T-helper 17 cell (primary cell): Measurements from ENCODE around the gene CRELD2. TPM values are rescaled to one million over a fixed set of nuclear protein-coding genes. Genes with fewer than 3 reads are reported as not detected.
A peak's percentile ranks its signal among the peaks of the same experiment; 100 is the strongest.

ENCODE experiments used
- ATAC-seq: fragments of 150-1000 bp; cut with Tn5 transposase; 2 replicates; pipeline ENCODE4 v1.10.0; 2021; ENCODE audit warnings: mild to moderate bottlenecking, moderate library complexity
- DNase-seq, 3 donors: peaks; one replicate each; pipeline versions ENCODE4 v3.0.0 to v3.0.0-alpha.2; 2020 to 2021
- H3K9me3 ChIP-seq: one replicate; pipeline ENCODE4 v1.7.0; 2013; ENCODE audit warnings: low read length, mild to moderate bottlenecking; ENCODE audit not compliant: control insufficient read depth, poor library complexity, severe bottlenecking
- H3K27ac Mint-ChIP-seq: one replicate; pipeline ENCODE4 v1.8.0; 2022; ENCODE audit warnings: mild to moderate bottlenecking, moderate library complexity, mixed read lengths
- H3K27me3 Mint-ChIP-seq: one replicate; pipeline ENCODE4 v1.8.0; 2022; ENCODE audit warnings: mixed read lengths
- H3K36me3 Mint-ChIP-seq: one replicate; pipeline ENCODE4 v1.8.0; 2022; ENCODE audit warnings: low read depth, mixed read lengths
- H3K4me1 Mint-ChIP-seq: one replicate; pipeline ENCODE4 v1.8.0; 2022; ENCODE audit warnings: mild to moderate bottlenecking, mixed read lengths
- H3K4me3 Mint-ChIP-seq: one replicate; pipeline ENCODE4 v1.8.0; 2022; ENCODE audit warnings: mild to moderate bottlenecking, moderate library complexity, mixed read lengths
- total RNA-seq, 4 donors: library from RNA in 2 of 4; stranded (reverse) in 2 of 4; gene quantifications; one replicate each; pipeline ENCODE4 v1.2.3 and lab custom pipeline; 2022 to 2026

The CRELD2 gene
- total RNA-seq, 2 donors from 2014 or later: 28.1 to 36.7 TPM

DNA sequence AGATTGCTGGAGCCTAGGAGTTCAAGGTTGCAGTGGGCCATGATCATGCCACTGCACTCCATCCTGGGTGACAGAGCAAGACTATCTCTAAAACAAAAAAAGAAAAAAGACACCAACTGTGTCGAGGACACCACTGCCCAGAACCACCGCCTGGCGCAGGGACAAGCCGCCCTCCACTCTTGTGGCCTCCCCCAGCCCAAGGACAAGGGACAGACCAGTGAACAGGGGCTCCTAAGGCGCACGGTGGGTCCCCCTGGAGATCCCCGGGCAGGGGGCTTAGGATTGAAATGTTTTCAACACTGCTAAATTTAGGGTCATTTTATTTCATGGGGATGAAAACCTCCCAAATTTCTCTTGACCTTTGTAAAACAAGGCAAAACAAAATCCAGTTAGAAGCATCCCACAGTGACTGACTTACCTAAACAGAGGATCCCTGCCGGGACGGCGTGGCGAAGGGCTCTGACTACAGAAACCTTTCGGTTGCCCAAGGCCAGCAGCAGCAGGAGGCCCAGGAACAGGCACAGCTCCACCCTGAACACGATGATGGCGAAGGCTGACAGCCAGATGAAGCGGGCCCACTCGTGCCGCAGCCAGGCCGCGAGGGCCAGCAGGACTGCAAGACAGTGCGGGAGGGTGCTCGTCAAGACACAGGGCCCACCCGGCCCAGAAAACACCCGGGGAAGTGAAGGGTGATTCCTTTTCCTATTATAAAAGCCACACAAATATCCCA lies 8.8 kb upstream of the CRELD2 start:
- H3K4me3 Mint-ChIP-seq: no peak overlapping the region
- ATAC-seq (no peak), DNase-seq (no peak)
- no peaks in the 10 kb centered on the region for H3K27me3 Mint-ChIP-seq
- peak overlapping the region; percentile 27 for H3K27ac Mint-ChIP-seq
- H3K9me3 ChIP-seq: no peaks in the 10 kb centered on the region
- H3K4me1 Mint-ChIP-seq: peaks cover 8% of the 10 kb centered on the region
- H3K36me3 Mint-ChIP-seq: no peaks in the 10 kb centered on the region

GRCh38 chr22:49910229-49911155 lies 7.9 kb upstream of the CRELD2 start:
- H3K4me3 Mint-ChIP-seq: no peak overlapping the region
- peak overlapping the region; percentile 27 for H3K27ac Mint-ChIP-seq
- H3K27me3 Mint-ChIP-seq: no peaks in the 10 kb centered on the region
- no peaks in the 10 kb centered on the region for H3K9me3 ChIP-seq
- peaks cover 8% of the 10 kb centered on the region for H3K4me1 Mint-ChIP-seq
- H3K36me3 Mint-ChIP-seq: no peaks in the 10 kb centered on the region
- no peak for ATAC-seq
- no peak for DNase-seq

DNA sequence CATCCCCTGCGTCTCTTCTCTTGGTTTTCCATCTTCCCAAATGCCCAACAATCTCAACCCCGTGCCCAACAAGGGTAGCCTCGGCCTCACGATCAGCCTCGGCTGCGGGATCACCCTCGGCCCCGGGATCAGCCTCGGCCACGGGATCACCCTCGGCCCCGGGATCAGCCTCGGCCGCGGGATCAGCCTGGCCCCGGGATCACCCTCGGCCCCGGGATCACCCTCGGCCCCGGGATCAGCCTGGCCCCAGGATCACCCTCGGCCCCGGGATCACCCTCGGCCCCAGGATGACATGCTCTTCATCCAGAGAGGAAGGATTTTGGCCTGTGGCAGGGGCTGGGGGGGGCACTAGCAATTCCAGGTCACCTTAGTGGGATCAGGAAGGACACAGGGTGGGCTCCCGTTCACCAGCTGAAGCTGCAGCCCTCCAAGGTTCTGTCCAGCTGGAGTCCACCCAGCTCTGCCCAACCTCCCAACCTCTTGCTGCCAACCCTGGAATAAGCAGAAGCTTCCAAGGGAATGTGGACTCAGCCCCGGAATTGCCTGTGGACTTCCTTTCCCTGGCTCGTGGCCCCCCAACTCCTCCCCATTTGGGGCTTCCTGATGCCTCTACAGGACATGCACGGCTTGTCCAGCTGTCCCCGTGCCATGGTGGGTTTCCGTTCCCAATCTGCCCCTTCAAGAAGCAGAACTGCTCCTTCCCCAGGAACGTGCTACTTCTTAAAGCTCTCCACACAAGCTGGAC lies 6.4 kb upstream of the CRELD2 start:
- Mint-ChIP-seq H3K27me3 (no peaks in the 10 kb centered on the region), H3K4me1 (peaks cover 11% of the 10 kb centered on the region), H3K27ac (no peak overlapping the region), H3K4me3 (no peak overlapping the region), H3K36me3 (no peaks in the 10 kb centered on the region)
- H3K9me3 ChIP-seq: no peaks in the 10 kb centered on the region
- no peak for DNase-seq
- no peak for ATAC-seq

DNA sequence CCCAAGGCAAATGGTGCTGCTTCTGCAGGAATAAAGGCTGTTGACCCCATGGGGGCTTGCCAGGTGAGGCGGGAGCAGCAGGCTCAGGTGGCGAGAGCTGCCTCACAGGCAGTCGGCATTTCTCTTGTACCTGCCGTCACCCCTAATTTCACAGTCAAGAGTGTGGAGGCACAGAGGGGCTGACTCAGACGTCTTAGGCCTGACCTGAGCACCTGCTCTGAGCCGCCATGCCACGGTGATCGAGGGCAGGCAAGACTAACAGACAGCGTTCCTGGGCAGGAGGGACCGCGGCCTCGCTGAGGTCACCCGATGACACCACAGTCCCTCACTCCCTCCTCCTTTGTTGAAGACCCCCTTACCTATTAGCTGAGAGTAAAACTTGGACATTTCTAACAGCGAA lies 5.4 kb upstream of the CRELD2 start:
- no peaks in the 10 kb centered on the region for H3K9me3 ChIP-seq
- Mint-ChIP-seq H3K4me1 (peaks cover 11% of the 10 kb centered on the region), H3K36me3 (no peaks in the 10 kb centered on the region), H3K27me3 (no peaks in the 10 kb centered on the region), H3K4me3 (no peak overlapping the region), H3K27ac (no peak overlapping the region)
- DNase-seq: no peak
- no peak for ATAC-seq

DNA sequence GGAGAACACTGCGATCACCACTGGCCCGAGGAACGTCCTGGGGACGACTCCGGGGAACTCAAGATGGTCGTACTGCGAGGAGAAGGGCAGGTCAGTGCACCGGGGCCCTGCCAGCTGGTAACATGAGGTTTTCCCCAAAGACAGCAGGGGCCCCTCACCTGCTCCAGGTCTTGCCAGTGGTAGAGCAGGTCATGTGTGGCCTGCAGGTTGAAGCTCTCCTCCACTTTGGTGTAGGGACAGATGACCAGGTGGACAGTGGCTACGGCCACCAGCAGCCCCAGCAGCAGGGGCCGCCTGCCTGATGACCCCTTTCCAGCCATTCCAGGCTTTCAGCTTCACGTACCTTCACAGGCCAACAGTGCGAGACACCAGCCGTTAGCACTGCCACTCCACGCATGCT lies 5.0 kb upstream of the CRELD2 start:
- H3K9me3 ChIP-seq: no peaks in the 10 kb centered on the region
- no peak overlapping the region for H3K4me3 Mint-ChIP-seq
- H3K36me3 Mint-ChIP-seq: no peaks in the 10 kb centered on the region
- H3K4me1 Mint-ChIP-seq: peaks cover 11% of the 10 kb centered on the region
- ATAC-seq (no peak), DNase-seq (no peak)
- peak overlapping the region; percentile 60 for H3K27ac Mint-ChIP-seq
- no peaks in the 10 kb centered on the region for H3K27me3 Mint-ChIP-seq

DNA sequence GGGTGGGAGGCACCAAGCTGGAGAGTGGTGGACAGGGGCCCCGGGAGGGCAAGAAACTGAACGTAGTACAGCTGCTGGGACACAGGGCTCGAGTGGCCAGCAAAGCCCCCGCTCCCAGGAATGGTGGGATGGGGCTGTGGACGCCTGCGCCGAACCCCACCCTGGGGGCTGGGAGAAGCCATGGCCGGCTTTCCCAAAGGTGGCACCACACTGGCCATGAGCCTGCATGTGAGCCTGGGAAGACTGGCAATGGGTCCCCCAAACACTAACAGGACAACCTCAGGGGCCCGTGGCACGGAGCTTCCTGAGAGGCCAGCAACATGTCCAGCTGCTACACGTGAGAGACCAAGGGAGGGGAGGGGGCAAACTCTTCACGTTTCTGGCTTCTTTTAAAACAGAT lies 4.2 kb upstream of the CRELD2 start:
- H3K4me1 Mint-ChIP-seq: peaks cover 11% of the 10 kb centered on the region
- no peak for ATAC-seq
- no peaks in the 10 kb centered on the region for H3K9me3 ChIP-seq
- no peaks in the 10 kb centered on the region for H3K36me3 Mint-ChIP-seq
- H3K27ac Mint-ChIP-seq: peak overlapping the region; percentile 60
- no peak overlapping the region for H3K4me3 Mint-ChIP-seq
- DNase-seq: no peak
- H3K27me3 Mint-ChIP-seq: no peaks in the 10 kb centered on the region

DNA sequence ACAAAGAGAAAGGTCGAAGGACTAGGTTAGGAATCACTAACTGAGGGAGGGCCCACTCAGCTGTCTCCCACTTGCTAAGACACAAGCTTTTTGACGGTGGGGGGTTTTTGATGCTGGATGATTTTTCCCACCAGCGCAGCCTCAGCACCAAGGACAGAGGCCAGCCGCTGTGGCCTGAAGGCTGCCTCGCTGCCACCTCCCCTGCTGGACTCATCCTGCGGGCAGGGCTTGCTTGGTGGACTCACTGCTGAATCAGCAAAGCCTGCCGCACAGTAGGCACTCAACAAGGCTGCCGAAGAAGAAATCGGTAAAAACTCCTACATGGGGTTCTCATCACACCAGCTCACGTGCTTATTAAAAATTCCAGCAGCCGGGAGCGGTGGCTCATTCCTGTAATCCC lies 2.8 kb upstream of the CRELD2 start:
- Mint-ChIP-seq H3K27me3 (no peaks in the 10 kb centered on the region), H3K4me3 (no peak overlapping the region), H3K36me3 (no peaks in the 10 kb centered on the region), H3K27ac (no peak overlapping the region), H3K4me1 (peaks cover 15% of the 10 kb centered on the region)
- ATAC-seq (no peak), DNase-seq (no peak)
- no peaks in the 10 kb centered on the region for H3K9me3 ChIP-seq

- H3K4me3 Mint-ChIP-seq: peak overlapping the region; percentile 92
- H3K9me3 ChIP-seq: no peaks in the 10 kb centered on the region
- H3K27me3 Mint-ChIP-seq: no peaks in the 10 kb centered on the region
- H3K36me3 Mint-ChIP-seq: no peaks in the 10 kb centered on the region
- DNase-seq (no peak), ATAC-seq (no peak)
- peak overlapping the region; percentile 80 for H3K27ac Mint-ChIP-seq
- H3K4me1 Mint-ChIP-seq: peaks cover 14% of the 10 kb centered on the region
These were observed 1.6 kb upstream of the CRELD2 start for GRCh38 chr22:49916831-49917230.

DNA sequence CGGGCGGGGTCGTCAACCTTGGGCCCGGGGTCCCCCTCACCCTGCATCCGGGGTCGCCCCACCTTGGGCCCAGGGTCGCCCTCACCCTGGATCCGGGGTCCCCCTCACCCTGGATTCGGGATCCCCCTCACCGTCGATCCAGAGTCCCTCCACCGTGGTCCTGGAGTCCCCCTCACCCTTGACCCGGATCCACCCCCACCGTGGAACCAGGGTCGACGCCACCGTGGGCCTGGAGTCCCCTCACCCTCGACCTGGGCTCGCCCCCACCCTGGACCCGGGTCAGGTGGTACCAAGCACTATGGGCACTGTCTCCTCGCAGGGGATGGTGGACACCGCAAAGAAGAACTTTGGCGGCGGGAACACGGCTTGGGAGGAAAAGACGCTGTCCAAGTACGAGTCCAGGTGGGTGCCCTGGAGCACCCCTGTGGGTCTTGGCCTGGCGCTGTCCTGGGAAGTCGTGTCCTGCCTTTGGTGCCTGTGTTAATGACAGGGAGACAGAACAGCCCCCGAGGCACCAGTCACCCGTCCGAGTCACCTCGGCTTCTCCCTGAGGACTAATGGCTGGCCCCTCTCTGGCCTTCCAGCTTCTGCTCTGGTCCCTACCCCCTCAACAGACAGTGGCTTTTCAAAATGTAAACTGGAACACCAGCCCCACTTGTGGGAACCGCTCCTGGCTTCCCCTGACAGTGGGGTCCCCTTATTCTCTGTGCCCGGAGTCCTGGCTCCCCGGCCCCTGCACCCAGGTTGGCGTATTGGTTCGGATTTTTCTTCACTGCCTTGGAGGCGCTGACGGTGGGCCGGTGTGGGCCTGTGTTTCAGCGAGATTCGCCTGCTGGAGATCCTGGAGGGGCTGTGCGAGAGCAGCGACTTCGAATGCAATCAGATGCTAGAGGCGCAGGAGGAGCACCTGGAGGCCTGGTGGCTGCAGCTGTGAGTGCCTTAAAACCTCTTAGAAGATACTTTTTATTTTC lies 762 bp downstream of the CRELD2 start:
- ATAC-seq (no peak), DNase-seq (no peak)
- H3K4me3 Mint-ChIP-seq: peak overlapping the region; percentile 92
- no peaks in the 10 kb centered on the region for H3K9me3 ChIP-seq
- H3K27ac Mint-ChIP-seq: peak overlapping the region; percentile 71
- no peaks in the 10 kb centered on the region for H3K27me3 Mint-ChIP-seq
- H3K4me1 Mint-ChIP-seq: peaks cover 14% of the 10 kb centered on the region
- no peaks in the 10 kb centered on the region for H3K36me3 Mint-ChIP-seq

GRCh38 chr22:49920859-49921258 lies 2.4 kb downstream of the CRELD2 start:
- DNase-seq (no peak), ATAC-seq (no peak)
- no peak overlapping the region for H3K27ac Mint-ChIP-seq
- peak overlapping the region; percentile 31 for H3K4me3 Mint-ChIP-seq
- H3K9me3 ChIP-seq: no peaks in the 10 kb centered on the region
- H3K27me3 Mint-ChIP-seq: no peaks in the 10 kb centered on the region
- peaks cover 21% of the 10 kb centered on the region for H3K4me1 Mint-ChIP-seq
- peaks cover 3% of the 10 kb centered on the region for H3K36me3 Mint-ChIP-seq

- Mint-ChIP-seq H3K4me1 (peaks cover 25% of the 10 kb centered on the region), H3K4me3 (no peak overlapping the region), H3K36me3 (peaks cover 3% of the 10 kb centered on the region), H3K27me3 (no peaks in the 10 kb centered on the region), H3K27ac (no peak overlapping the region)
- ATAC-seq: no peak
- DNase-seq: no peak
- H3K9me3 ChIP-seq: no peaks in the 10 kb centered on the region
These were observed 3.3 kb downstream of the CRELD2 start for GRCh38 chr22:49921508-49922278.

DNA sequence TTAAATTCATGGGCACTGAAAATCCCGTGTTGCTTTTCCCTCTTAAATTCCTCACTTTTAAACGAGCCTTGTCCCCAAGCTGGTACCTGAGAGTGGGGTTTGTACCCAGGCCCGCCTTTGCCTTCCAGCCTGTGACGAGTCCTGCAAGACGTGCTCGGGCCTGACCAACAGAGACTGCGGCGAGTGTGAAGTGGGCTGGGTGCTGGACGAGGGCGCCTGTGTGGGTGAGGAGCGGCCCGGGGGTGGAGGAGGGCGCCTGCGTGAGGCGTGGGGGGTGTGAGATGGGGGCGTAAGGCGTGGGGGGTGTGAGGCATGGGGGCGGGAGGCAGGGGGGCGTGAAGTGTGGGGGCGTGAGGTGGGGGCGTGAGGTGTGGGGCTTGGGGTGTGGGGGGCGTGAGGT lies 4.0 kb downstream of the CRELD2 start:
- ATAC-seq (no peak), DNase-seq (no peak)
- Mint-ChIP-seq H3K4me3 (no peak overlapping the region), H3K27me3 (no peaks in the 10 kb centered on the region), H3K36me3 (peaks cover 3% of the 10 kb centered on the region), H3K4me1 (peaks cover 22% of the 10 kb centered on the region), H3K27ac (no peak overlapping the region)
- no peaks in the 10 kb centered on the region for H3K9me3 ChIP-seq
